Duodenal mucosa (tissue), 2 donors: ENCODE data around the gene PSAPL1.

Source experiments
- H3K27ac ChIP-seq: one replicate; pipeline ENCODE4 v1.7.0; 2013; ENCODE audit warnings: low read depth, low read length
- H3K27me3 ChIP-seq, 2 donors: one replicate each; pipeline ENCODE4 v1.7.0; 2013; ENCODE audit warnings: low read length in 2 of 2, control low read depth in 1 of 2; ENCODE audit not compliant: insufficient read depth in 2 of 2, control insufficient read depth in 1 of 2
- H3K36me3 ChIP-seq, 2 donors: one replicate each; pipeline ENCODE4 v1.7.0; 2013; ENCODE audit warnings: low read length in 2 of 2, control low read depth in 1 of 2; ENCODE audit not compliant: insufficient read depth in 2 of 2, control insufficient read depth in 1 of 2
- H3K4me1 ChIP-seq, 2 donors: one replicate each; pipeline ENCODE4 v1.7.0; 2013; ENCODE audit warnings: low read length in 2 of 2, control low read depth in 1 of 2; ENCODE audit not compliant: insufficient read depth in 2 of 2, control insufficient read depth in 1 of 2
- H3K4me3 ChIP-seq, 2 donors: one replicate each; pipeline ENCODE4 v1.7.0; 2013; ENCODE audit warnings: low read length in 2 of 2, low read depth in 1 of 2
- H3K9ac ChIP-seq, 2 donors: one replicate each; pipeline ENCODE4 v1.7.0; 2013; ENCODE audit warnings: low read length in 2 of 2, low read depth in 1 of 2
- H3K9me3 ChIP-seq, 2 donors: one replicate each; pipeline ENCODE4 v1.7.0; 2013; ENCODE audit warnings: low read length in 2 of 2, control low read depth in 1 of 2; ENCODE audit not compliant: control insufficient read depth in 1 of 2

The PSAPL1 gene

DNA sequence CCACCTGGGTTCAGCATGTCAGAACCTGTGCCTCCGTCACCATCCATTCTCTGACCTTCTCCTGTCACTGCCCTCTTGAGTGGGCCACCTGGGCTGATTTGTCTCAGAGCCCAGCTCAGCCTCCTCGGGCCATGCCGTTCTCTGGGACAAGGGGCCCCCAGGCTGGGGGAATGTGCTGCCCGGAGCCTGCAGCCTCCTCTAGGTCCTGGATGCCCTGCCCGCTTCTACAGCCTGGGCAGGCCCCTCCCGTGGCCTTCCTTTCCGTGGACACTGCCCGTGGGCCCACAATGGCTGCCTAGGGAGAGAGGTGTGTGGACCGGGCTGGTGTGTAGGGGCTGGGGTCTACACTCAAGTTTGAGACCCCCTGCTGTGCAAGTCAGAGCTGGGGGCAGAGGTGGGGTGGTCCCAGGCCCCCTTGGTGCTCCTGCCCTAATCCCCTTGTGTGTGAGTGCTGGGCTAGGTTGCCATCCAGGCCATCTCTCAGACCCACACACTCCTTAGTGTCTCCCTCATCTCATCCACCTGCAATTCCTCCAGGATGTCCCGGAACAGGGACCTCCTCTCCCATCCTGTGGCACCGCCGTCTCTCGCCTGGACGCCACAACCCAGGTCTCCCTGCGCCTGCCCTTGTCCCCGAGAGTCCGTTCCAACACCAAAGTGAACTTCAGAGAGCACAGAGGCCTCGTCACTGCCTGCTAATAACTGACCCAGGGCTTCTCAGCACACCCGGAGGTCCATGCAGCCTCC, 12.4 kb downstream of the PSAPL1 start:
- Histone ChIP-seq H3K4me3 (no peak overlapping the region), H3K9me3 (no peaks in the 10 kb centered on the region), H3K27me3 (no peaks in the 10 kb centered on the region), H3K27ac (no peak overlapping the region), H3K4me1 (no peaks in the 10 kb centered on the region), H3K36me3 (no peaks in the 10 kb centered on the region), H3K9ac (no peak overlapping the region)

GRCh38 chr4:7421356-7422150, 13.2 kb downstream of the PSAPL1 start:
- Histone ChIP-seq H3K27me3 (no peaks in the 10 kb centered on the region), H3K9me3 (no peaks in the 10 kb centered on the region), H3K4me3 (no peak overlapping the region), H3K36me3 (no peaks in the 10 kb centered on the region), H3K27ac (no peak overlapping the region), H3K9ac (no peak overlapping the region), H3K4me1 (no peaks in the 10 kb centered on the region)

DNA sequence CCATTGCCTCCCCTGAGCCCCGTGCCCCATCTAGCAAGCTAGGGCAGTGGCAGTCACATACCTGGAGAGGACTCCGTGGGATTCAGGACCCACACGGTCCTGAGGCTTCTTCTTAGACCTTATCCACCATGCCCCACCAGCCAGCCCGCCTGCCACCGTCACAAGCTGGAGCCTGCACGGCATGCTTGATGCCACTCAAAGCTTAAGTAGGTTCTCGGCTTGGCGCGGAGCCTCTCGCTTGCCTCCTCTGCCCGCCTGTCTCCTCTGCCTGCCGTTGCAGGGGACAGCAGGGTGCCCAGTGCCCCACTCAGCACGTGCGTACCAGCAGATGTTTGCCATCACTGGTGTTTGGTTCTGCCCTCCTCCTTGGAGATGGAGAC, 14.1 kb downstream of the PSAPL1 start:
- no peaks in the 10 kb centered on the region for H3K27me3 ChIP-seq
- no peak overlapping the region for H3K9ac ChIP-seq
- no peaks in the 10 kb centered on the region for H3K4me1 ChIP-seq
- no peak overlapping the region for H3K4me3 ChIP-seq
- no peaks in the 10 kb centered on the region for H3K9me3 ChIP-seq
- no peaks in the 10 kb centered on the region for H3K36me3 ChIP-seq
- H3K27ac ChIP-seq, result no peak overlapping the region

DNA sequence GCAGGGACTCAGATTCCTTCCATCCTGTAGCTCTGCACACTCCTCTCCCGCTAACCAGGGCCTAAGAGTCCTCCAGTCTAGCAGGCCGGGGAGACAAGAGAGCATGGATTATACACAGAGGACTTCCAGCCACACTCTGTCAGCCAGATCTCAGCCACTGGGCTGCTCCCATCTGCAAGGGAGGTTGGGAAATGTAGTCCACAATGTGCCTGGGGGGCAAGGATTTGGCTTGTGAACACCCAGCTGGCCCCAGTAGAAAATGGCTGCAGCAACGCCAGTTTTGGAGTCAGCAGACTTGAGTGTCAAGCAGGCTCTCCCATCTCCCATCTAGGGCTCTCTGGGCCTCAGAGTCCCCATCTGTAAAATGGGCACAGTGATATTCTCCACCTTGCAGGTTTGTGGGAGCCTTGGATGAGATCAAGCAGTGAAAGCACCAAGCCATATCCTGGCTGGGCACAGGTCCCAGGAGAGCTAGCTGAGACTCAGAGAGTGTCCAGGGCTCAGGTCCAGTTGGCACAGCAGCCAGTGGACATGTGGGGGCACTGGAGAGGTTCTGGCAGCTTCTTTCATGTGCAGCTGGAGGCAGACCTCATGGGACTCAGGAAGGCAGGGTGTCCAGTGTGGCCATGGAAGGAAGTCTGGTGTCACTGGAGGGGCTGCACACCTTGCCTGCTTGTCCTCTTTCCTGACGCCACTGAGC, 14.6 kb downstream of the PSAPL1 start:
- Histone ChIP-seq H3K4me1 (no peaks in the 10 kb centered on the region), H3K36me3 (no peaks in the 10 kb centered on the region), H3K27me3 (no peaks in the 10 kb centered on the region), H3K9me3 (no peaks in the 10 kb centered on the region), H3K4me3 (no peak overlapping the region), H3K27ac (no peak overlapping the region), H3K9ac (no peak overlapping the region)

- Histone ChIP-seq H3K4me3 (no peak overlapping the region), H3K27me3 (peaks cover 0 to 6% of the 10 kb centered on the region in 2 donors), H3K9ac (no peak overlapping the region), H3K36me3 (no peaks in the 10 kb centered on the region), H3K9me3 (no peaks in the 10 kb centered on the region), H3K4me1 (no peaks in the 10 kb centered on the region), H3K27ac (no peak overlapping the region)
These were observed 16.4 kb downstream of the PSAPL1 start for GRCh38 chr4:7418131-7418943.

GRCh38 chr4:7417639-7418038, 17.1 kb downstream of the PSAPL1 start:
- H3K9ac ChIP-seq, result no peak overlapping the region
- peaks cover 0 to 6% of the 10 kb centered on the region in 2 donors for H3K27me3 ChIP-seq
- no peak overlapping the region for H3K27ac ChIP-seq
- H3K4me1 ChIP-seq, result no peaks in the 10 kb centered on the region
- H3K9me3 ChIP-seq, result no peaks in the 10 kb centered on the region
- H3K36me3 ChIP-seq, result no peaks in the 10 kb centered on the region
- no peak overlapping the region for H3K4me3 ChIP-seq

DNA sequence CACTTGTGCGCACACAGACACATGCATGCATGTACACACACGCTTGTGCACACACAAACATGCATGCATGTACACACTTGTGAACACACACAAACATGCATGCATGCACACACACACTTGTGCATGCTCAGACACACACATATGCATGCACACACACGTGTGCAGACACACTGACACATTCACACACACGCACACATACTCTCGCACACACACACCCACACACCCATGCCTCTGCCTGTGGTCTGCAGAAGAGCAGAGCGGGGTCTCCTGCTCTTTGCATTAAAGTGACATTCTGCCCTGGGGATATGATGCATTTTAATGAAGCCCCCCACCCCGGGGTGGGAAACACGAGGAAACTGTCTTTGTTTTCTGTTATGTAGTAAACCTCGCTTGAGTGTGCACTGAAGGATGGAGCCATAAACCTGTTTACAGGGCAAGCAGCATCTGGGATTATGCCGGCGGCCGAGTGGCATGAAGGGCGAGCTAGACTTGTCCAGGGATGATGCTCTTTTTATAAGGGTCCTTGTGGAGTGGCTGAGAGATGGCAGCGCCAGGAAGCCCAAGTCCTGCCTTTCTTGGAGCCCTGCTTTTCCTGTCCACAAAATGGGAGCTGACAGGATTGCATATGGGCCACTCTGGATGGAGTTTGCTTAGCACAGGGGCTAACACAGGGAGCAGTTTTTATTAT, 17.8 kb downstream of the PSAPL1 start:
- Histone ChIP-seq H3K4me1 (no peaks in the 10 kb centered on the region), H3K36me3 (no peaks in the 10 kb centered on the region), H3K4me3 (no peak overlapping the region), H3K9ac (no peak overlapping the region), H3K27ac (no peak overlapping the region), H3K27me3 (peaks cover 0 to 6% of the 10 kb centered on the region in 2 donors), H3K9me3 (no peaks in the 10 kb centered on the region)

GRCh38 chr4:7415927-7416686, 18.6 kb downstream of the PSAPL1 start:
- Histone ChIP-seq H3K9me3 (no peaks in the 10 kb centered on the region), H3K27me3 (peaks cover 0 to 6% of the 10 kb centered on the region in 2 donors), H3K4me1 (no peaks in the 10 kb centered on the region), H3K27ac (no peak overlapping the region), H3K36me3 (no peaks in the 10 kb centered on the region), H3K4me3 (no peak overlapping the region), H3K9ac (no peak overlapping the region)
